ENCODE results near the gene B9D2.
A peak's percentile ranks its signal among the peaks of the same experiment; 100 is the strongest.

The B9D2 gene

GRCh38 chr19:41373993-41374392, 10.0 kb upstream of the B9D2 start (continued):
- TF ChIP-seq, protein P1, sequence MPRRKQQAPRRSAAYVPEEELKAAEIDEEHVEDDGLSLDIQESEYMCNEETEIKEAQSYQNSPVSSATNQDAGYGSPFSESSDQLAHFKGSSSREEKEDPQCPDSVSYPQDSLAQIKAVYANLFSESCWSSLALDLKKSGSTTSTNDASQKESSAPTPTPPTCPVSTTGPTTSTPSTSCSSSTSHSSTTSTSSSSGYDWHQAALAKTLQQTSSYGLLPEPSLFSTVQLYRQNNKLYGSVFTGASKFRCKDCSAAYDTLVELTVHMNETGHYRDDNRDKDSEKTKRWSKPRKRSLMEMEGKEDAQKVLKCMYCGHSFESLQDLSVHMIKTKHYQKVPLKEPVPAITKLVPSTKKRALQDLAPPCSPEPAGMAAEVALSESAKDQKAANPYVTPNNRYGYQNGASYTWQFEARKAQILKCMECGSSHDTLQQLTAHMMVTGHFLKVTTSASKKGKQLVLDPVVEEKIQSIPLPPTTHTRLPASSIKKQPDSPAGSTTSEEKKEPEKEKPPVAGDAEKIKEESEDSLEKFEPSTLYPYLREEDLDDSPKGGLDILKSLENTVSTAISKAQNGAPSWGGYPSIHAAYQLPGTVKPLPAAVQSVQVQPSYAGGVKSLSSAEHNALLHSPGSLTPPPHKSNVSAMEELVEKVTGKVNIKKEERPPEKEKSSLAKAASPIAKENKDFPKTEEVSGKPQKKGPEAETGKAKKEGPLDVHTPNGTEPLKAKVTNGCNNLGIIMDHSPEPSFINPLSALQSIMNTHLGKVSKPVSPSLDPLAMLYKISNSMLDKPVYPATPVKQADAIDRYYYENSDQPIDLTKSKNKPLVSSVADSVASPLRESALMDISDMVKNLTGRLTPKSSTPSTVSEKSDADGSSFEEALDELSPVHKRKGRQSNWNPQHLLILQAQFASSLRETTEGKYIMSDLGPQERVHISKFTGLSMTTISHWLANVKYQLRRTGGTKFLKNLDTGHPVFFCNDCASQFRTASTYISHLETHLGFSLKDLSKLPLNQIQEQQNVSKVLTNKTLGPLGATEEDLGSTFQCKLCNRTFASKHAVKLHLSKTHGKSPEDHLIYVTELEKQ (tag by site-specific recombination; IDR thresholded peaks at IDR 0.05; ENCODE audit: borderline replicate concordance): no peak
- no peak for TF ChIP-seq ZNF571 (tag by site-specific recombination; IDR thresholded peaks at IDR 0.05)
- no peak for TF ChIP-seq ZNF354C (tag by site-specific recombination; IDR thresholded peaks at IDR 0.05; ENCODE audit: borderline replicate concordance, low read depth)
- peak; percentile 72 for TF ChIP-seq ZNF629 (tag by site-specific recombination; IDR thresholded peaks at IDR 0.05)
- TF ChIP-seq ZNF174 (tag by site-specific recombination; IDR thresholded peaks at IDR 0.05): no peak
- TF ChIP-seq ZNF266 (tag by site-specific recombination; IDR thresholded peaks at IDR 0.05; ENCODE audit: low read depth): no peak
- TF ChIP-seq SETDB1 (IDR thresholded peaks at IDR 0.05; ENCODE audit: insufficient read length, low read length): no peak
- TF ChIP-seq ZNF19 (tag by site-specific recombination; IDR thresholded peaks at IDR 0.05; ENCODE audit: low read depth): no peak
- peak; percentile 92 for TF ChIP-seq ZBTB17 (tag by site-specific recombination; IDR thresholded peaks at IDR 0.05)
- no peak for TF ChIP-seq ZNF138 (tag by site-specific recombination; IDR thresholded peaks at IDR 0.05; ENCODE audit: borderline replicate concordance)
- TF ChIP-seq SCRT2 (tag by site-specific recombination; IDR thresholded peaks at IDR 0.05): no peak
- TF ChIP-seq, protein P2, sequence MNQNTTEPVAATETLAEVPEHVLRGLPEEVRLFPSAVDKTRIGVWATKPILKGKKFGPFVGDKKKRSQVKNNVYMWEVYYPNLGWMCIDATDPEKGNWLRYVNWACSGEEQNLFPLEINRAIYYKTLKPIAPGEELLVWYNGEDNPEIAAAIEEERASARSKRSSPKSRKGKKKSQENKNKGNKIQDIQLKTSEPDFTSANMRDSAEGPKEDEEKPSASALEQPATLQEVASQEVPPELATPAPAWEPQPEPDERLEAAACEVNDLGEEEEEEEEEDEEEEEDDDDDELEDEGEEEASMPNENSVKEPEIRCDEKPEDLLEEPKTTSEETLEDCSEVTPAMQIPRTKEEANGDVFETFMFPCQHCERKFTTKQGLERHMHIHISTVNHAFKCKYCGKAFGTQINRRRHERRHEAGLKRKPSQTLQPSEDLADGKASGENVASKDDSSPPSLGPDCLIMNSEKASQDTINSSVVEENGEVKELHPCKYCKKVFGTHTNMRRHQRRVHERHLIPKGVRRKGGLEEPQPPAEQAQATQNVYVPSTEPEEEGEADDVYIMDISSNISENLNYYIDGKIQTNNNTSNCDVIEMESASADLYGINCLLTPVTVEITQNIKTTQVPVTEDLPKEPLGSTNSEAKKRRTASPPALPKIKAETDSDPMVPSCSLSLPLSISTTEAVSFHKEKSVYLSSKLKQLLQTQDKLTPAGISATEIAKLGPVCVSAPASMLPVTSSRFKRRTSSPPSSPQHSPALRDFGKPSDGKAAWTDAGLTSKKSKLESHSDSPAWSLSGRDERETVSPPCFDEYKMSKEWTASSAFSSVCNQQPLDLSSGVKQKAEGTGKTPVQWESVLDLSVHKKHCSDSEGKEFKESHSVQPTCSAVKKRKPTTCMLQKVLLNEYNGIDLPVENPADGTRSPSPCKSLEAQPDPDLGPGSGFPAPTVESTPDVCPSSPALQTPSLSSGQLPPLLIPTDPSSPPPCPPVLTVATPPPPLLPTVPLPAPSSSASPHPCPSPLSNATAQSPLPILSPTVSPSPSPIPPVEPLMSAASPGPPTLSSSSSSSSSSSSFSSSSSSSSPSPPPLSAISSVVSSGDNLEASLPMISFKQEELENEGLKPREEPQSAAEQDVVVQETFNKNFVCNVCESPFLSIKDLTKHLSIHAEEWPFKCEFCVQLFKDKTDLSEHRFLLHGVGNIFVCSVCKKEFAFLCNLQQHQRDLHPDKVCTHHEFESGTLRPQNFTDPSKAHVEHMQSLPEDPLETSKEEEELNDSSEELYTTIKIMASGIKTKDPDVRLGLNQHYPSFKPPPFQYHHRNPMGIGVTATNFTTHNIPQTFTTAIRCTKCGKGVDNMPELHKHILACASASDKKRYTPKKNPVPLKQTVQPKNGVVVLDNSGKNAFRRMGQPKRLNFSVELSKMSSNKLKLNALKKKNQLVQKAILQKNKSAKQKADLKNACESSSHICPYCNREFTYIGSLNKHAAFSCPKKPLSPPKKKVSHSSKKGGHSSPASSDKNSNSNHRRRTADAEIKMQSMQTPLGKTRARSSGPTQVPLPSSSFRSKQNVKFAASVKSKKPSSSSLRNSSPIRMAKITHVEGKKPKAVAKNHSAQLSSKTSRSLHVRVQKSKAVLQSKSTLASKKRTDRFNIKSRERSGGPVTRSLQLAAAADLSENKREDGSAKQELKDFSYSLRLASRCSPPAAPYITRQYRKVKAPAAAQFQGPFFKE (tag by site-specific recombination; IDR thresholded peaks at IDR 0.05; ENCODE audit: borderline replicate concordance): no peak
- TF ChIP-seq, protein P3, sequence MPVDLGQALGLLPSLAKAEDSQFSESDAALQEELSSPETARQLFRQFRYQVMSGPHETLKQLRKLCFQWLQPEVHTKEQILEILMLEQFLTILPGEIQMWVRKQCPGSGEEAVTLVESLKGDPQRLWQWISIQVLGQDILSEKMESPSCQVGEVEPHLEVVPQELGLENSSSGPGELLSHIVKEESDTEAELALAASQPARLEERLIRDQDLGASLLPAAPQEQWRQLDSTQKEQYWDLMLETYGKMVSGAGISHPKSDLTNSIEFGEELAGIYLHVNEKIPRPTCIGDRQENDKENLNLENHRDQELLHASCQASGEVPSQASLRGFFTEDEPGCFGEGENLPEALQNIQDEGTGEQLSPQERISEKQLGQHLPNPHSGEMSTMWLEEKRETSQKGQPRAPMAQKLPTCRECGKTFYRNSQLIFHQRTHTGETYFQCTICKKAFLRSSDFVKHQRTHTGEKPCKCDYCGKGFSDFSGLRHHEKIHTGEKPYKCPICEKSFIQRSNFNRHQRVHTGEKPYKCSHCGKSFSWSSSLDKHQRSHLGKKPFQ (tag by site-specific recombination; IDR thresholded peaks at IDR 0.05): no peak
- TF ChIP-seq, protein P4, sequence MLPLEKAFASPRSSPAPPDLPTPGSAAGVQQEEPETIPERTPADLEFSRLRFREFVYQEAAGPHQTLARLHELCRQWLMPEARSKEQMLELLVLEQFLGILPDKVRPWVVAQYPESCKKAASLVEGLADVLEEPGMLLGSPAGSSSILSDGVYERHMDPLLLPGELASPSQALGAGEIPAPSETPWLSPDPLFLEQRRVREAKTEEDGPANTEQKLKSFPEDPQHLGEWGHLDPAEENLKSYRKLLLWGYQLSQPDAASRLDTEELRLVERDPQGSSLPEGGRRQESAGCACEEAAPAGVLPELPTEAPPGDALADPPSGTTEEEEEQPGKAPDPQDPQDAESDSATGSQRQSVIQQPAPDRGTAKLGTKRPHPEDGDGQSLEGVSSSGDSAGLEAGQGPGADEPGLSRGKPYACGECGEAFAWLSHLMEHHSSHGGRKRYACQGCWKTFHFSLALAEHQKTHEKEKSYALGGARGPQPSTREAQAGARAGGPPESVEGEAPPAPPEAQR (tag by site-specific recombination; IDR thresholded peaks at IDR 0.05): no peak
- no peak for TF ChIP-seq ZNF639 (tag by site-specific recombination; IDR thresholded peaks at IDR 0.05)
- no peak for TF ChIP-seq ZNF175 (tag by site-specific recombination; IDR thresholded peaks at IDR 0.05)
- no peak for TF ChIP-seq ZNF785 (tag by site-specific recombination; IDR thresholded peaks at IDR 0.05)
- no peak for TF ChIP-seq YY1 (tag by site-specific recombination; IDR thresholded peaks at IDR 0.05)
- TF ChIP-seq SP3 (tag by site-specific recombination; IDR thresholded peaks at IDR 0.05): no peak
- TF ChIP-seq RBAK (tag by site-specific recombination; IDR thresholded peaks at IDR 0.05): no peak
- TF ChIP-seq, protein P5, sequence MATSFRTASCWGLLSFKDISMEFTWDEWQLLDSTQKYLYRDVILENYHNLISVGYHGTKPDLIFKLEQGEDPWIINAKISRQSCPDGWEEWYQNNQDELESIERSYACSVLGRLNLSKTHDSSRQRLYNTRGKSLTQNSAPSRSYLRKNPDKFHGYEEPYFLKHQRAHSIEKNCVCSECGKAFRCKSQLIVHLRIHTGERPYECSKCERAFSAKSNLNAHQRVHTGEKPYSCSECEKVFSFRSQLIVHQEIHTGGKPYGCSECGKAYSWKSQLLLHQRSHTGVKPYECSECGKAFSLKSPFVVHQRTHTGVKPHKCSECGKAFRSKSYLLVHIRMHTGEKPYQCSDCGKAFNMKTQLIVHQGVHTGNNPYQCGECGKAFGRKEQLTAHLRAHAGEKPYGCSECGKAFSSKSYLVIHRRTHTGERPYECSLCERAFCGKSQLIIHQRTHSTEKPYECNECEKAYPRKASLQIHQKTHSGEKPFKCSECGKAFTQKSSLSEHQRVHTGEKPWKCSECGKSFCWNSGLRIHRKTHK (tag by site-specific recombination; IDR thresholded peaks at IDR 0.05): no peak
- no peak for TF ChIP-seq ZNF121 (tag by site-specific recombination; IDR thresholded peaks at IDR 0.05)
- no peak for TF ChIP-seq OVOL3 (tag by site-specific recombination; IDR thresholded peaks at IDR 0.05)
- no peak for TF ChIP-seq EGR2 (tag by site-specific recombination; IDR thresholded peaks at IDR 0.05; ENCODE audit: low read depth)
- no peak for TF ChIP-seq ZSCAN23 (tag by site-specific recombination; IDR thresholded peaks at IDR 0.05)
